GM18498 (cell line): ENCODE results near the gene THSD7B.
"Not testable (repeated sequence)": the region's sequence is repeated elsewhere in the genome, so short reads cannot be mapped to it uniquely, and the experiment has no call there.

Experiments used
- ATAC-seq: cut with Tn5 transposase; IDR thresholded peaks from one replicate; pipeline ENCODE4 v1.9.1; 2021; ENCODE audit warnings: mild to moderate bottlenecking, moderate library complexity; ENCODE audit not compliant: unreplicated experiment

The THSD7B gene

GRCh38 chr2:137521653-137522619 lies 756.6 kb downstream of the THSD7B start:
- no peak for ATAC-seq

GRCh38 chr2:137522620-137523011 lies 757.3 kb downstream of the THSD7B start:
- ATAC-seq = no peak

GRCh38 chr2:137523931-137524330 lies 758.6 kb downstream of the THSD7B start:
- no peak for ATAC-seq

GRCh38 chr2:137525132-137525531 lies 759.8 kb downstream of the THSD7B start:
- no peak for ATAC-seq

GRCh38 chr2:137525641-137526190 lies 760.4 kb downstream of the THSD7B start:
- no peak for ATAC-seq

GRCh38 chr2:137535897-137536296 lies 770.6 kb downstream of the THSD7B start:
- ATAC-seq = no peak

GRCh38 chr2:137539336-137539735 lies 774.0 kb downstream of the THSD7B start:
- ATAC-seq = no peak

GRCh38 chr2:137547842-137548241 lies 782.5 kb downstream of the THSD7B start:
- no peak for ATAC-seq

GRCh38 chr2:137566387-137566786 lies 801.0 kb downstream of the THSD7B start:
- no peak for ATAC-seq

- ATAC-seq = no peak
Measured at GRCh38 chr2:137570484-137570883, 805.1 kb downstream of the THSD7B start.

- ATAC-seq = not testable (repeated sequence)
Measured at GRCh38 chr2:137587834-137588233, 822.5 kb downstream of the THSD7B start.

- not testable (repeated sequence) for ATAC-seq
Measured at GRCh38 chr2:137588578-137588977, 823.2 kb downstream of the THSD7B start.

GRCh38 chr2:137590102-137590501 lies 824.8 kb downstream of the THSD7B start:
- ATAC-seq = no peak

- no peak for ATAC-seq
Measured at GRCh38 chr2:137607722-137608318, 842.5 kb downstream of the THSD7B start.

GRCh38 chr2:137638932-137639331 lies 873.6 kb downstream of the THSD7B start:
- ATAC-seq = no peak

- ATAC-seq = no peak
Measured at GRCh38 chr2:137644731-137645130, 879.4 kb downstream of the THSD7B start.

- ATAC-seq = no peak
Measured at GRCh38 chr2:137654046-137654445, 888.7 kb downstream of the THSD7B start.

GRCh38 chr2:137655814-137656213 lies 890.5 kb downstream of the THSD7B start:
- no peak for ATAC-seq

- ATAC-seq = no peak
Measured at GRCh38 chr2:137658433-137658832, 893.1 kb downstream of the THSD7B start.

- ATAC-seq = no peak
Measured at GRCh38 chr2:137659616-137660015, 894.3 kb downstream of the THSD7B start.

- no peak for ATAC-seq
Measured at GRCh38 chr2:137670111-137670510, 904.8 kb downstream of the THSD7B start.
